ENCODE results near the gene TNFRSF25.

TNFRSF25 gene

GRCh38 chr1:6488602-6489382 lies 22.8 kb upstream of the TNFRSF25 start:
- DNase-seq (ENCODE audit: low read depth, low spot score) = no peak
- H3K4me3 ChIP-seq (ENCODE audit: low read depth, low read length) = no peak overlapping the region
- TF ChIP-seq CTCF (IDR thresholded peaks at IDR 0.05; ENCODE audit: low read depth, low read length) = no peak
- in situ Hi-C loops (cut with HindIII; ENCODE audit: low sequenced_read_pairs) = no loop called here

- DNase-seq (ENCODE audit: low read depth, low spot score) = no peak
- no peak for TF ChIP-seq CTCF (IDR thresholded peaks at IDR 0.05; ENCODE audit: low read depth, low read length)
- in situ Hi-C loops (cut with HindIII; ENCODE audit: low sequenced_read_pairs) = no loop called here
- H3K4me3 ChIP-seq (ENCODE audit: low read depth, low read length) = no peak overlapping the region
Measured at GRCh38 chr1:6487804-6488484, 22.0 kb upstream of the TNFRSF25 start.

GRCh38 chr1:6486433-6487011 lies 20.5 kb upstream of the TNFRSF25 start:
- H3K4me3 ChIP-seq (ENCODE audit: low read depth, low read length) = peak overlapping the region; percentile 50
- in situ Hi-C loops (cut with HindIII; ENCODE audit: low sequenced_read_pairs) = no loop called here
- peak; percentile 80 for DNase-seq (ENCODE audit: low read depth, low spot score)
- peak; percentile 95 for TF ChIP-seq CTCF (IDR thresholded peaks at IDR 0.05; ENCODE audit: low read depth, low read length)

- peak overlapping the region; percentile 50 for H3K4me3 ChIP-seq (ENCODE audit: low read depth, low read length)
- DNase-seq (ENCODE audit: low read depth, low spot score) = no peak
- in situ Hi-C loops (cut with HindIII; ENCODE audit: low sequenced_read_pairs) = no loop called here
- peak; percentile 21 for TF ChIP-seq CTCF (IDR thresholded peaks at IDR 0.05; ENCODE audit: low read depth, low read length)
Measured at GRCh38 chr1:6485168-6486101, 19.5 kb upstream of the TNFRSF25 start.

- in situ Hi-C loops (cut with HindIII; ENCODE audit: low sequenced_read_pairs) = no loop called here
- no peak for DNase-seq (ENCODE audit: low read depth, low spot score)
- no peak for TF ChIP-seq CTCF (IDR thresholded peaks at IDR 0.05; ENCODE audit: low read depth, low read length)
- H3K4me3 ChIP-seq (ENCODE audit: low read depth, low read length) = peak overlapping the region; percentile 50
Measured at GRCh38 chr1:6484826-6485167, 18.8 kb upstream of the TNFRSF25 start.

GRCh38 chr1:6483761-6484117 lies 17.8 kb upstream of the TNFRSF25 start:
- no peak for TF ChIP-seq CTCF (IDR thresholded peaks at IDR 0.05; ENCODE audit: low read depth, low read length)
- in situ Hi-C loops (cut with HindIII; ENCODE audit: low sequenced_read_pairs) = no loop called here
- H3K4me3 ChIP-seq (ENCODE audit: low read depth, low read length) = no peak overlapping the region
- no peak for DNase-seq (ENCODE audit: low read depth, low spot score)

All from astrocyte of the spinal cord (primary cell).